T-helper 1 cell treated with Interleukin-12 subunit alpha and Interleukin-12 subunit beta and Interleukin-4 antibody, amounts not matched to agents 30 μg/mL and 1 μg/mL, for 36 hours (primary cell): Measurements from ENCODE around the gene OFD1.

Source experiments
- H3K27ac Mint-ChIP-seq: one replicate; pipeline ENCODE4 v1.8.0; 2021; ENCODE audit warnings: mild to moderate bottlenecking, mixed read lengths
- H3K27me3 Mint-ChIP-seq: one replicate; pipeline ENCODE4 v1.8.0; 2021; ENCODE audit warnings: low read depth, mixed read lengths
- H3K36me3 Mint-ChIP-seq: one replicate; pipeline ENCODE4 v1.8.0; 2021; ENCODE audit warnings: low read depth, mixed read lengths
- H3K4me1 Mint-ChIP-seq: one replicate; pipeline ENCODE4 v1.8.0; 2021; ENCODE audit warnings: low read depth, mixed read lengths
- H3K4me3 Mint-ChIP-seq: one replicate; pipeline ENCODE4 v1.8.0; 2021; ENCODE audit warnings: mild to moderate bottlenecking, moderate library complexity, mixed read lengths
- H3K9me3 Mint-ChIP-seq: one replicate; pipeline ENCODE4 v1.8.0; 2021; ENCODE audit warnings: mixed read lengths

Gene OFD1

GRCh38 chrX:13697455-13697854 lies 37.1 kb upstream of the OFD1 start:
- H3K4me3 Mint-ChIP-seq = no peak overlapping the region
- H3K36me3 Mint-ChIP-seq = peaks cover 9% of the 10 kb centered on the region
- no peaks in the 10 kb centered on the region for H3K27me3 Mint-ChIP-seq
- H3K27ac Mint-ChIP-seq = no peak overlapping the region
- H3K9me3 Mint-ChIP-seq = no peaks in the 10 kb centered on the region
- H3K4me1 Mint-ChIP-seq = peaks cover 48% of the 10 kb centered on the region

GRCh38 chrX:13697976-13698375 lies 36.6 kb upstream of the OFD1 start:
- peaks cover 44% of the 10 kb centered on the region for H3K4me1 Mint-ChIP-seq
- no peaks in the 10 kb centered on the region for H3K9me3 Mint-ChIP-seq
- H3K27me3 Mint-ChIP-seq = no peaks in the 10 kb centered on the region
- no peak overlapping the region for H3K27ac Mint-ChIP-seq
- H3K4me3 Mint-ChIP-seq = no peak overlapping the region
- H3K36me3 Mint-ChIP-seq = peaks cover 9% of the 10 kb centered on the region

GRCh38 chrX:13698432-13698831 lies 36.1 kb upstream of the OFD1 start:
- peaks cover 39% of the 10 kb centered on the region for H3K4me1 Mint-ChIP-seq
- no peaks in the 10 kb centered on the region for H3K27me3 Mint-ChIP-seq
- H3K36me3 Mint-ChIP-seq = peaks cover 9% of the 10 kb centered on the region
- H3K4me3 Mint-ChIP-seq = no peak overlapping the region
- no peaks in the 10 kb centered on the region for H3K9me3 Mint-ChIP-seq
- no peak overlapping the region for H3K27ac Mint-ChIP-seq

GRCh38 chrX:13699183-13699826 lies 35.2 kb upstream of the OFD1 start:
- Mint-ChIP-seq H3K27me3 (no peaks in the 10 kb centered on the region), H3K4me1 (peaks cover 36% of the 10 kb centered on the region), H3K27ac (no peak overlapping the region), H3K36me3 (peaks cover 12% of the 10 kb centered on the region), H3K4me3 (no peak overlapping the region), H3K9me3 (no peaks in the 10 kb centered on the region)

- Mint-ChIP-seq H3K27ac (no peak overlapping the region), H3K9me3 (no peaks in the 10 kb centered on the region), H3K4me1 (peaks cover 29% of the 10 kb centered on the region), H3K36me3 (peaks cover 9% of the 10 kb centered on the region), H3K4me3 (no peak overlapping the region), H3K27me3 (no peaks in the 10 kb centered on the region)
Measured at GRCh38 chrX:13700380-13700779, 34.2 kb upstream of the OFD1 start.

- Mint-ChIP-seq H3K4me1 (peaks cover 20% of the 10 kb centered on the region), H3K27ac (no peak overlapping the region), H3K9me3 (no peaks in the 10 kb centered on the region), H3K27me3 (no peaks in the 10 kb centered on the region), H3K36me3 (peaks cover 13% of the 10 kb centered on the region), H3K4me3 (no peak overlapping the region)
Measured at GRCh38 chrX:13702111-13702789, 32.3 kb upstream of the OFD1 start.

GRCh38 chrX:13703135-13703534 lies 31.4 kb upstream of the OFD1 start:
- Mint-ChIP-seq H3K27ac (no peak overlapping the region), H3K27me3 (no peaks in the 10 kb centered on the region), H3K9me3 (no peaks in the 10 kb centered on the region), H3K4me1 (peaks cover 19% of the 10 kb centered on the region), H3K4me3 (no peak overlapping the region), H3K36me3 (peaks cover 13% of the 10 kb centered on the region)

- H3K9me3 Mint-ChIP-seq = no peaks in the 10 kb centered on the region
- H3K4me1 Mint-ChIP-seq = peaks cover 19% of the 10 kb centered on the region
- H3K27me3 Mint-ChIP-seq = no peaks in the 10 kb centered on the region
- peaks cover 14% of the 10 kb centered on the region for H3K36me3 Mint-ChIP-seq
- H3K27ac Mint-ChIP-seq = no peak overlapping the region
- H3K4me3 Mint-ChIP-seq = no peak overlapping the region
Measured at GRCh38 chrX:13703589-13703988, 31.0 kb upstream of the OFD1 start.

GRCh38 chrX:13711141-13711540 lies 23.4 kb upstream of the OFD1 start:
- H3K9me3 Mint-ChIP-seq = no peaks in the 10 kb centered on the region
- peaks cover 19% of the 10 kb centered on the region for H3K36me3 Mint-ChIP-seq
- no peak overlapping the region for H3K27ac Mint-ChIP-seq

GRCh38 chrX:13716455-13716854 lies 18.1 kb upstream of the OFD1 start:
- no peak overlapping the region for H3K4me3 Mint-ChIP-seq
- no peak overlapping the region for H3K27ac Mint-ChIP-seq
- H3K27me3 Mint-ChIP-seq = no peaks in the 10 kb centered on the region
- H3K9me3 Mint-ChIP-seq = no peaks in the 10 kb centered on the region
- H3K36me3 Mint-ChIP-seq = peaks cover 35% of the 10 kb centered on the region
- H3K4me1 Mint-ChIP-seq = peaks cover 17% of the 10 kb centered on the region

More at GRCh38 chrX:13711141-13711540, 23.4 kb upstream of the OFD1 start:
- Mint-ChIP-seq H3K4me3 (no peak overlapping the region), H3K27me3 (no peaks in the 10 kb centered on the region), H3K4me1 (peaks cover 4% of the 10 kb centered on the region)

GRCh38 chrX:13716905-13717304 lies 17.6 kb upstream of the OFD1 start:
- no peaks in the 10 kb centered on the region for H3K9me3 Mint-ChIP-seq
- H3K27me3 Mint-ChIP-seq = no peaks in the 10 kb centered on the region
- peaks cover 17% of the 10 kb centered on the region for H3K4me1 Mint-ChIP-seq
- peak overlapping the region; percentile 45 for H3K27ac Mint-ChIP-seq
- no peak overlapping the region for H3K4me3 Mint-ChIP-seq
- H3K36me3 Mint-ChIP-seq = peaks cover 31% of the 10 kb centered on the region

- Mint-ChIP-seq H3K27ac (no peak overlapping the region), H3K4me3 (no peak overlapping the region), H3K9me3 (no peaks in the 10 kb centered on the region), H3K27me3 (no peaks in the 10 kb centered on the region), H3K36me3 (peaks cover 31% of the 10 kb centered on the region), H3K4me1 (peaks cover 19% of the 10 kb centered on the region)
Measured at GRCh38 chrX:13717700-13718472, 16.7 kb upstream of the OFD1 start.

GRCh38 chrX:13719192-13719856 lies 15.2 kb upstream of the OFD1 start:
- peaks cover 26% of the 10 kb centered on the region for H3K4me1 Mint-ChIP-seq
- H3K36me3 Mint-ChIP-seq = peaks cover 39% of the 10 kb centered on the region
- H3K4me3 Mint-ChIP-seq = no peak overlapping the region
- H3K27me3 Mint-ChIP-seq = no peaks in the 10 kb centered on the region
- peak overlapping the region; percentile 65 for H3K27ac Mint-ChIP-seq
- no peaks in the 10 kb centered on the region for H3K9me3 Mint-ChIP-seq

- Mint-ChIP-seq H3K27me3 (no peaks in the 10 kb centered on the region), H3K4me1 (peaks cover 36% of the 10 kb centered on the region), H3K36me3 (peaks cover 45% of the 10 kb centered on the region), H3K9me3 (peaks cover 7% of the 10 kb centered on the region), H3K27ac (no peak overlapping the region), H3K4me3 (no peak overlapping the region)
Measured at GRCh38 chrX:13721371-13721770, 13.2 kb upstream of the OFD1 start.
